ENCODE data around the gene ATG7.
A peak's percentile ranks its signal among the peaks of the same experiment; 100 is the strongest.
"Not testable (repeated sequence)": the region's sequence is repeated elsewhere in the genome, so short reads cannot be mapped to it uniquely, and the experiment has no call there.

ATG7 gene

GRCh38 chr3:11477407-11477911, 205.3 kb downstream of the ATG7 start:
- DNase-seq, result no peak

DNA sequence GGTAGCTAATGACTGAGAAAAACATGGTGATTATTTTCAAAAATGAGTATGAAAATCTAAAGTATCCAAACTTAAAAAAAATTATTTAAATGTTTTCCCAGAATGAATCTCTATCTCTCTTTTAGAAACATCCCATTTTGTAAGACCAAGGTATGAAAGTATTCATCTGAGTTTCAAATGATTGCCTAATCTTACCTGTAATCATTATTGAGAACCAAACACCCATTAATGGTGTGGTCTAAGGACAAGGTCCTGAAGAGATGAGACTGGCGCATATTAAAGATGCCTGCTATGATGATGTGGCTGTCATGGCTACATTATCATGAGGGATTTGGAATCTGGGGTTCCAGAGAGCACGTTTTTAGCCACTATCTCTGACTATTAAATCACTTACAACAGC, 206.0 kb downstream of the ATG7 start:
- DNase-seq, result no peak

DNA sequence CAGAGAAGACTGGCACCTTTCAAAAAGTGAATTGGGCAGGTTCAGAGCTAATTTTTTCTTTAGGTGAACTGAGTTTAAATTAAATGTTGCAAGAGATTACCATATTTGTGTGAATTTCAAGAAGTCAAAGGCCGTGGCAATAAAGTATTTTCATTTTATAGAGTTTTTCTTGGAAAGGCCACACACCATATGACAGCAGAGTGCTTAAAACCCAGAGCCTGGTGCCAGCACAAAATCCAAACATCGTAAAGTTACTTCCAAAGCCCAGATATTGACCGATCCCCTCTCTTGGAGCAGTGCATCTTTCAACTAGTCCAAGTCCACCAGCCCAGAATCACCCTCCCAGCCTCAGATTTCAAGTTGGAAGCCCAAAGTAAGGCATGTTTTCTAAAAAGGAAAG, 207.0 kb downstream of the ATG7 start:
- DNase-seq, result peak; percentile 64

- peak; percentile 75 for DNase-seq
These were observed 208.6 kb downstream of the ATG7 start for GRCh38 chr3:11480663-11481298.

DNA sequence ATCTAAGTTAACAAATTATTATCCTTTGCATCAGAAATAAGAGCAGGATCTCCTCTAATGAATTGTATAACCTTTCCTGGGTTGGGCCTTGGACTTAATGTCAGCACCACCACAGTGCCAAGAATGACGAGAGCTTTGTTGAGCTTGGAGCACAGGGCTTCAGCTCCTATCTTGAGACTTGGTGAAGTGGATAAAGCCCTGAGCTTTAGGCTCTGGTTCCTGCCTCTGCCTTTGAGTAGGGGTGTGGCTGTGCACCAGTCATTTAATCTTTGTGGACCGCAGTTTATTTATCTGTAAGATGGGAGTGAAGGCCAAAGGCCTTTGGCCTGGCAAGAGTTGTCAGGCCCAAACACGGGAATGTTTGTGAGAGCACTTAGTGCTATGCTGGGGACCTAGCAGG, 209.4 kb downstream of the ATG7 start:
- no peak for DNase-seq

- DNase-seq, result no peak
These were observed 209.8 kb downstream of the ATG7 start for GRCh38 chr3:11482021-11482420.

DNA sequence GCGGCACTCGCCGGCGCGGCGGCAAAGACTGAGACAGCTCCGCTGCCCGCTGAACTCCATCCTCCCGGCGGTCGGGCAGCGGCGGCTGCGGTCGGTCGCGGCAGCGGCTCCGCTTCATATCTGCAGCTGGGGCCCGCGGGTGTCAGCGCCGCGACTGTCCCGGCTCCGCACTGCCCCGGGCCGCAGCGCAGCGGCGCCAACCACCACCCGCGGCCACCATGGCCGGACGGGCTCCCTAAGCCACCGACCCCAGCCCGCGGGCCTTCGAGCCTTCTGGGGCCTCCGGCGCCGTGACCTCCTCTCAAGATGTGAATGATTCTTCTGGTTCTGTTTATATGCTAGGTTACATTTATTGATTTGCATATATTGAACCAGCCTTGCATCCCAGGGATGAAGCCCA, 216.2 kb downstream of the ATG7 start:
- not testable (repeated sequence) for DNase-seq

DNA sequence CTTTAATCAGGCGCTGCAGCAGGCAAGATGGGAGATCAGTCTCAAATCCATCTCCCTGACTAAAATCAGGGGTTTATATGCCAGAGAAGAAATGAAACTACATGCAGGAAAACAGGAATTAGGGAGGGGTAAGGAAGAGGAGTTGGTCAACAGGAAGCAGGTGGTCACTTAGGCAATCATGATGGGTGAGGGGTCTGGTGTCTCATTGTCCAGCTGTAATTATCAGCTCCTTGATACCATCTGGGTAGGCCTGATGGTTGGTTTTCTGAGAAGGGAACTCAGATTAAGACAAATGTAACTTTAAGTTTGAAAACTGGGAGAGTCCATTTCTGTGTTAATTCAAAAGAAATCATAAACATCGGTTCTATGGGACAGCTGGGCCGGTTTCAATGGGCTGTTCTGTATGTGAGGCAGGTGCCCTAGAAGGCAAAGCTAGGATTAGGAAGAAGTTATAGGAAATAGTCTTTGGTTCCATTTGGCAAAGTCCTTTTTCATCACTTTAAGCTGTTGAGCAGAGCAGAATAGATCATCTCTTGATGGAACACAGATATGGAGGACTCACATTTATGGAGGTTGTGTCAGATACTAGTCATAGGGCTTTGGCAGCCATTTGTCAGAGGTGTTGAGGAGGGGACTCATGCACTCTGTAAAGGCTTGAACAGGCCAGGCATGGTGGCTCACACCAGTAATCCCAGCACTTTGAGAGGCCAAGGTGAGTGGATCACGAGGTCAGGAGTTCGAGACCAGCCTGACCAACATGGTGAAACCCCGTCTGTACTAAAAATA, 222.1 kb downstream of the ATG7 start:
- DNase-seq, result no peak

- no peak for DNase-seq
These were observed 223.9 kb downstream of the ATG7 start for GRCh38 chr3:11495948-11496557.

GRCh38 chr3:11498177-11498576, 226.0 kb downstream of the ATG7 start:
- no peak for DNase-seq

DNA sequence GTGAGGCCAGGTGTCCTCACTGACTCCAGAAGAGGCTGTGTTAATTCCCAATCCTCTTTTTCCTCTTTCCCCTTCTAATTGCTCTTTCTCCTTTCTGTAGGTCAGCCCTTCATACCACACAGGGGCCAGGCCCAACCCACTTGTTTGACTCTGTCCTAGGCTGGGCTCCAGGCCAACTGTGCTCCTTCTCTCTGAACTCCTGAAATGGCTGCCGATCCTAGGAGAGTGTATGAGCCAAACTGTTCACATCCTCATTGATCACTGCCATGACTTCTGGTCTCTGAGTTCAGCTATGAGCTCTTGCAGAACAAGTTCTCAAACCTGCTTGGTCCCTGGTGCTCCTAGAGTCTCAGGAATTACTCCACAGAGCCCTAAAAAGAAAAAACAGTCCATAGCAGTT, 226.4 kb downstream of the ATG7 start:
- DNase-seq, result peak; percentile 49

GRCh38 chr3:11499144-11499543, 226.9 kb downstream of the ATG7 start:
- DNase-seq, result no peak

DNA sequence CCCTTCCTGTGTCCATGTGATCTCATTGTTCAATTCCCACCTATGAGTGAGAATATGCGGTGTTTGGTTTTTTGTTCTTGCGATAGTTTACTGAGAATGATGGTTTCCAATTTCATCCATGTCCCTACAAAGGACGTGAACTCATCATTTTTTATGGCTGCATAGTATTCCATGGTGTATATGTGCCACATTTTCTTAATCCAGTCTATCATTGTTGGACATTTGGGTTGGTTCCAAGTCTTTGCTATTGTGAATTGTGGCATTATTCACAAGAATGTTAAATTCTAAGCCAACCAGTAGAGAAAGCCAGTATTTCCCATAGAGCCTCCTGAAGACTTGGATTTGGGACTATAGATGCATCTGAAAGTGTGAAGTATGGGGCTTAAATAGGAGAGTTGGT, 230.2 kb downstream of the ATG7 start:
- DNase-seq, result not testable (repeated sequence)

- no peak for DNase-seq
These were observed 235.5 kb downstream of the ATG7 start for GRCh38 chr3:11507719-11508118.

GRCh38 chr3:11508346-11509172, 236.4 kb downstream of the ATG7 start:
- DNase-seq, result no peak

- peak; percentile 65 for DNase-seq
These were observed 237.2 kb downstream of the ATG7 start for GRCh38 chr3:11509173-11510000.

GRCh38 chr3:11510001-11510340, 237.8 kb downstream of the ATG7 start:
- no peak for DNase-seq

DNA sequence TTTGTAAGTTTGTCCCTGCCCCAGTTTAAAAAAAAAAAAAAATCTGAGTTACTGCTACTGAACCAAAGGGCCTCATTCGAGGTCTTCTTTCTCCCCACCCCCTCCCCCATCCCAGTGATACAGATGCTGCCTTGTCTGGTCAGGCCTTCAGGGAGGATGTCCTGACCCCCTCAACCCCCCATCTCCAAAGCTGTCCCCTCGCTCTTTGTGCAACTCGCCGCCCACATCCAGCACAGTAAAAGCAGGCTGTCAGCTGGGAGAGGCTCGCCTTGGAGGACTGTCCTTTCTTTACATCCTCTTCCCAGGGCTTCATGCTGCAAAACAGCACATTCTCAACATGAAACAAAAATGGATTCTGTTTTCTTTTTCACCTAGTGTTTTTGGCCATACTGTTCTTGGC, 238.2 kb downstream of the ATG7 start:
- no peak for DNase-seq

DNA sequence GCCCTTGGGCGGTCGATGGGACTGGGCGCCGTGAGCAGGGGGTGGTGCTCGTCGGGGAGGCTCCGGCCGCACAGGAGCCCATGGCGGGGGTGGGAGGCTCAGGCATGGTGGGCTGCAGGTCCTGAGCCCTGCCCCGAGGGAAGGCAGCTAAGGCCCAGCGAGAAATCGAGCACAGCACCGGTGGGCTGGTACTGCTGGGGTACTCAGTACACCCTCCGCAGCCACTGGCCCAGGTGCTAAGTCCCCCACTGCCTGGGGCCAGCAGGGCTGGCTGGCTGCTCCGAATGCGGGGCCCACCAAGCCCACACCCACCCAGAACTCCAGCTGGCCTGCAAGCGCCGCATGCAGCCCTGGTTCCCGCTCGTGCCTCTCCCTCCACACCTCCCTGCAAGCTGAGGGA, 239.4 kb downstream of the ATG7 start:
- DNase-seq, result not testable (repeated sequence)

DNA sequence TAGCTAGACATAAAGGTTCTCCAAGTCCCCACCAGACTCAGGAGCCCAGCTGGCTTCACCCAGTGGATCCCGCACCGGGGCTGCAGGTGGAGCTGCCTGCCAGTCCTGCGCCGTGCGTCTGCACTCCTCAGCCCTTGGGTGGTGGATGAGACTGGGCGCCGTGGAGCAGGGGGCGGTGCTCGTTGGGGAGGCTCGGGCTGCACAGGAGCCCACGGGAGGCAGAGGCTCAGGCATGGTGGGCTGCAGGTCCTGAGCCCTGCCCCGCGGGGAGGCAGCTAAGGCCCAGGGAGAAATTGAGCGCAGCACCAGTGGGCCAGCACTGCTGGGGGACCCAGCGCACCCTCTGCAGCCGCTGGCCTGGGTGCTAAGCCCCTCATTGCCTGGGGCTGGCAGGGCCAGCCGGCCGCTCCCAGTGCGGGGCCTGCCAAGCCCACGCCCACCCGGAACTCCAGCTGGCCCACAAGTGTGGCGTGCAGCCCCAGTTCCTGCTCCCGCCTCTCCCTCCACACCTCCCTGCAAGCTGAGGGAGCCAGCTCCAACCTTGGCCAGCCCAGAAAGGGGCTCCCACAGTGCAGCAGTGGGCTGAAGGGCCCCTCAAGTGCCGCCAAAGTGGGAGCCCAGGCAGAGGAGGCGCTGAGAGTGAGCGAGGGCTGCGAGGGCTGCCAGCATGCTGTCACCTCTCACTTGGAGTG, 241.1 kb downstream of the ATG7 start:
- not testable (repeated sequence) for DNase-seq

DNA sequence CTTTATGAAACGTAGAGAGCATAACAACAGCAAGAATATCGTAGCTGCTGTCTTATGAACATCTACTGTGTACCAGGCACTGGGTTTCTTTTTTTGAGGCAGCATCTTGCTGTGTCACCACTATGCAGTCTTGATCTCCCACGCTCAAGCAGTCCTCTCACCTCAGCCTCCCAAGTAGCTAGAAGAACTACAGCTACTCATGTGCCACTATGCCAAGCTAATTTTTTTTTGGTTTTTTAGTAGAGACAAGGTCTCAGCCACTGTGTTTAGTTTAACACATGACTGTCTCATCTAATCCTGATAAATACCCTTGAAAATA, 241.6 kb downstream of the ATG7 start:
- no peak for DNase-seq

Measured in NCI-H446 treated with DMSO at 0.1 percent for 48 hours (cell line).